GM21619 (cell line): ENCODE measurements around the gene ZNF835.
"Not testable (repeated sequence)": the region's sequence is repeated elsewhere in the genome, so short reads cannot be mapped to it uniquely, and the experiment has no call there.

Experiments used
- ATAC-seq: cut with Tn5 transposase; IDR thresholded peaks from one replicate; pipeline ENCODE4 v1.9.1; 2021; ENCODE audit not compliant: unreplicated experiment

ZNF835 gene

GRCh38 chr19:56671613-56671994, at the start of gene ZNF835:
ZNF835 (minus strand) TSS chr19:56671757; CDS start chr19:56665198, 6,559 bp downstream.
- no peak for ATAC-seq

DNA sequence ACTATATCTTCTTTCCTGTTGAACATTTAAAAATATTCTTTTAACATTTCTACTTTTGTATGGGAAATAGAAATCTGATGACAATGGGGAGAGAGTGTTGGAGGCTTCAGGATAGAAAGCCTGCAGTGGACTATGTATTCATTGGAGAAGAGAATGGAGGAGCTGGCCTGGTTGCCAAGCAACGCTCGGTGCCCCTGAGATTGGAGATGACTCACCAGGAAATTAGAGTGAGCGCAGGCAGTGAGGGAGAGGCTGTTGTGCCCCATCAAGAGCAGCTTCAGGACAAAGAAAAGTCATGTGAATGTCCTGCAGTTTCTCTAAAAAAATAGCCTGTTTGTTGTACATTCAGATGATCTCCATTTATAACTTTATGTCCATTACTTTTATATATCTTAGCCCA, 48.7 kb upstream of the ZNF835 start:
- no peak for ATAC-seq

DNA sequence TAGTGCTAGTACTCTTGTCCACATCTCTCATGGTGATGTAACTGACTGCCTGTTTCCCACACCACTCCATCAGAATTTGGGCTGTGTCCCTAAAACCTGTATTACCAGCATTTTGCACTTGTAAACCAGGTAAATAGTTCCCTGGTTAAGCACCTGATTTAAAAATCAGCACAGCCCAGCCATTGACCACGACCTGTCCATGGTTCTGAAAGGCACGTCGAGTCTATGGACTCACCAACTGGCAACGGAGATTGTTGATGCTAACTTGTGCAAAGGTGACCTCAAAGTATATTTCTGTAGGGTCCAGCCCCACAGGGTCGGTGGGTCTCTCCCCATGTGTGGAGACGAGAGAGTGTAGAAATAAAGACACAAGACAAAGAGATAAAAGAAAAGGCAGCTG, 46.7 kb upstream of the ZNF835 start:
- ATAC-seq = no peak

- no peak for ATAC-seq
Observed at GRCh38 chr19:56712611-56713276, 41.2 kb upstream of the ZNF835 start.

GRCh38 chr19:56710437-56710836, 38.9 kb upstream of the ZNF835 start:
- ATAC-seq = no peak

DNA sequence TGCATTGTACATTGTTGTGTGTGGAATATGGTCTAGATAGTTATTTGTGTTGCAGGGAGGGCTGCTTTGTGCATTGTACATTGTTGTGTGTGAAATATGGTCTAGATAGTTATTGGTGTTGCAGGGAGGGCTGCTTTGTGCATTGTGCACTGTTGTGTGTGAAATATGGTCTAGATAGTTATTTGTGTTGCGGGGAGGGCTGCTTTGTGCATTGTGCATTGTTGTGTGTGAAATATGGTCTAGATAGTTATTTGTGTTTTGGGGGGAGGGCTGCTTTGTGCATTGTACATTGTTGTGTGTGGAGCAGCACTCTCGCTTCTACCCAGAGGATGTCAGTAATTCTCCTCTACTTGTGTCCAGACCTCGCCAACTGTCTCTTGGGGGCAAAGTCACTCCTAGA, 36.3 kb upstream of the ZNF835 start:
- ATAC-seq = no peak

- ATAC-seq = no peak
Observed at GRCh38 chr19:56705939-56706338, 34.4 kb upstream of the ZNF835 start.

DNA sequence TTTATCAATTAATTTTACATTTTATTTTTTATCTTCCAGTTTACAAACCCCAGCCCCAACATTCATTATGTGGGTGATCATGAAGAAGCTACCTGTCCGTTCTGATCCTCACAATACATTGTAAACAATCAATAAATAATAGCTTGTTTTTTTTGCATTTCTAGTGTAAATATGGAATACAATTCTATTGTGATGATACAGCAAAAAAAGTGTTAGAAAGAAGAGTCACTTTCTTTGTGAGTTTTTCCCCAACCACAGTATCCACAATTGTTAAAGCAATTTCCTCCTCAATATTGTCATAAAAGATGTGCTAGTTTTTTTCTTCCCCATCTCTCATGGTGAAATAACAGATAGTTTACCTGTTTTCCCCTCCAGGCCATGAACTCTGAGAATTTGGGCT, 30.3 kb upstream of the ZNF835 start:
- ATAC-seq = no peak

DNA sequence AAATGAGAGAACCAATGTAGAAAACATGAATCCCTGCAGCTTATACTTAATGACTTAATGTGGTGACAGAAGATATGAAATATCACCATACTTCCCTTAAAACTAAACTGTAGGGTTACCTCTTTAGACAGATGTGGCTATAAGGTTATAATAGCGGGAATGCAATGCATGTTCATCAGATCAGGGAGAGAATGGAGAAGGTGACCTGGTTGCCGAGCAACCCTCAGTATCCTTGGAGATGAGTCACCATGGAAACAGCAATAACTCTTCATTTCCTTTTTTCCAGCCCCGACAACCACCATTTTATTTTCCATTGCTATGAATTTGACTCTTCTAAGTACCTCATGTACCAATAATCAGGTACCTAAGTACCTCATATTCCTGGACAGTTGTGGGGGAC, 28.0 kb upstream of the ZNF835 start:
- no peak for ATAC-seq

DNA sequence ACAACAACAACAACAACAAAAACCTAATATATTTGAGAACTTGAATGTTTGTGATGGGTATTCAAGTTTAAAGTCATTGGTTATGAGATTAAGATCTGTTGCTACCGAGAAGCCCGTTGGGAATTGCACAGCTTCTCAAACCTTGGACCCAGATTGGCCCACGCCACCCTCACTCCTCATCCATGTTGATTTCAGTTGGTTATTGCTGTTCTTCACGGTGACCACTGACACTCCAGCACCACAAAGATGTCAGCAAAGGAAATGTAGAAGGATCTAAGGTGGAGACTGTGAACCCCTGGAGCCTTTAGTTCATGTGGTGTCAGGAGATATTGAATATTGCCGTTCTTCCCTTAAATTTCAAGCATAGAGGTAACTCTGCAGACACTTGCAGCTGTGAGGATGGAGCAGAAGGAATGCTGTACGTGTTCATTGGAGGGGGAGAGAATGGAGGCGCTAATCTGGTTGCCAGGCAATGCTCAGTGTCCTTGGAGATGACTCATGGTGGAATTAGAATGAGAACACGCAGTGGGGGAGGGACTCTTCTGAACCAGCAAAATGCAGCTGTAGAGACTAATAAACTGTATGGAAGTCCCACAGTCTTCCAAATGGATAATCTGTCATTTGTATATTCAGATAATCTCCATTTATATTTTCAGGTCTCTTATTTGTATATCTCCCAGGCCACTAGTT, 20.8 kb upstream of the ZNF835 start:
- ATAC-seq = no peak

- no peak for ATAC-seq
Observed at GRCh38 chr19:56690670-56691069, 19.1 kb upstream of the ZNF835 start.

DNA sequence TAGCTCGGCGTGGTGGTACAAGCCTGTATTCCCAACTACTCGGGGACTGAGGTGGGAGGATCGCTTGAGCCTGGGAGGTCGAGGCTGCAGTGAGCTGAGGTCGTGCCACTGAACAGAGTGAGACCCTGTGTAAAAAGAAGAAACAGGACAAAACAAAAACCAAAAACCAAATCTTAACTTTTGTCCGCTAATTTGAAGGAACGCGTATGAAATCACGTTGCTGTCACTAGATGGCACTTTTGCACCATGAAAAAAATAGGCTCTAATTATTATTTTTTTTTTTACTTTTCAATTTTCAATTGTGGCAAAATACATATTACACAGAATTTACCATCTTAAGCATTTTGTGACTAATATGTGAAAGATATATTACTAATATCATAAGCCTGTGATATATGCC, 17.6 kb upstream of the ZNF835 start:
- ATAC-seq = no peak

DNA sequence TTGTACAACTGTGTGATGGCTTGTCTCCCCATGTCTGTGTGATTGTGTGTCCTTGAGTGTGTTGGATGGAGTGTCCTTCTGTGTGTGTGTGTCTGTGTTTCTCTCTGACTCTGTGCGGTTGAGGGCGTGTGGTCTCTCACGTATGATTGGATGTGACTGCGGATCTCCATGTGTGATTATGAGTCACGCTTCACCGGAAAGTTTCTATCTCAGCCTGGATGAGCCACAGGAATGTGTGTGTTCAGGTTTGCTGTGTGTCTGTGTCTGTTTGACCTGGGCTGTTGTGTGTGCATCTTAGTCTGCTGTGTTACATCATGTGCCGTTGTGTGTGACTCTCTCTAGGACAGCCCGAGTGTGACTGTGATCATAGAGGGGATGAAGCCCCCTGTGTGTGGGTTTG, 15.5 kb upstream of the ZNF835 start:
- no peak for ATAC-seq

GRCh38 chr19:56683116-56683515, 11.6 kb upstream of the ZNF835 start:
- no peak for ATAC-seq

GRCh38 chr19:56681702-56682101, 10.1 kb upstream of the ZNF835 start:
- no peak for ATAC-seq

DNA sequence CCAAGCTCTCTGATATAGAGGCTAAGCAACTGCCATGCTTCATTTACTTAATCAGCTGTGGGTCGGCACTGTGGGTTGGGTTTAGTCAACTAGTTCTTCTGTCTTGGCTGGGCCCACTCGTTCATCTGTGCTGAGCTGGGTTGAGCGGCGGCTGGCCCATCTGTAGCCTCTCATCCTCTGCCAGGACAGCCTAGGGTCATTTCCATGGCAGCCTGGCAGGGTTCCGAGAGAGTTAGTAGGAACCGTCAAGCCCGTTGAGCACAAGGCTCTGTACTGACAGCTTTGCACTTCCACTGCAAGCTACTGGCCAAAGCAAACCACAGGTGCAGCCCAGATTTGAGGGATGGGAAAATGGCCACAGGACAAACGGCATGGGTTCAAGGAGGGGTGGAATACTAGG, 6.6 kb upstream of the ZNF835 start:
- ATAC-seq = no peak

- not testable (repeated sequence) for ATAC-seq
Observed at GRCh38 chr19:56672610-56673009, 1.1 kb upstream of the ZNF835 start.

- ATAC-seq = no peak
Observed at GRCh38 chr19:56670961-56671612, 470 bp downstream of the ZNF835 start.

DNA sequence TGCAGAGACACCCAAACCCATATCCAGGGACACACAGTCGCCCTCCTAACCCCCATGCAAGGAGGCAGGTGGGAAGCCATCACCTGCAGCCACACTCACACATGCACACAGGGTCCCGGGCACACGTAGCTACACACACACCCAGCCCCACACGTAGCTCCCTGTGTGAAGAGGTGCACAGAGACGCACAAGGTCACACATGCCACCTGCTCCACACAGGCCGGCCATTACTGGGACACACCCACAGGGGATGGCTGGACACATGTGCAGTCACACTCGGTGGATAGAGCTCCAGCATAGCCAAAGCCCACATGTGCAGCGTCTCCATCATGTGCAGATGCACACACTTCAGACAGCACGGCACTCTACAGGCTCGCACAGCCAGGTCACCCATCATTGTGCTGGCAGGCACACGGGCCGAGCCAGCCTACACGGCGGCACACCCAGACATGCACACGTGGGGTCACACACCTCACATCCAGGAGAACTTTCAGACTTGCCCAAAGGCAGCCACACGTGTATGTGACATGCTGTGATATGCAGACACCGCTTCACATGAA, 1.1 kb downstream of the ZNF835 start:
- ATAC-seq = no peak

DNA sequence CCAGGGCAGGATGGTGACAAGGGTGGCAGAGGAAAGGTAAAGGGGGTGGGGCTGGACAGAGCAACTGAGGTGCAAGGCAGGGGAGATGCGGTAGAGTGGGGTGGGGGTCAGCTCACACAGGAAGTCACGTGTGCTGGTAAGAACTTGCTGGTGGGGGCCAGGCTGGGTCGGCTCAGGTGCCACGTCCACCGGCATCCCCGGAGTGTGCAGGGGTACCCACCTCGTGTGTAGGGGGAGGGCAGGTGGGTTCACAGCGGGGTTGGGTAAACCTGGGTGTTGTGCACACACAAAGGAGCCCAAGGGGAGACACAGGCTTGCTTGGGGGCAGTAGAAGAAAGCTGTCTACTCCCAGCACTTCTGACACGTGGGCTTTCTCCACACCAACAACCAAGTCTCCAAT, 2.9 kb downstream of the ZNF835 start:
- ATAC-seq = no peak

DNA sequence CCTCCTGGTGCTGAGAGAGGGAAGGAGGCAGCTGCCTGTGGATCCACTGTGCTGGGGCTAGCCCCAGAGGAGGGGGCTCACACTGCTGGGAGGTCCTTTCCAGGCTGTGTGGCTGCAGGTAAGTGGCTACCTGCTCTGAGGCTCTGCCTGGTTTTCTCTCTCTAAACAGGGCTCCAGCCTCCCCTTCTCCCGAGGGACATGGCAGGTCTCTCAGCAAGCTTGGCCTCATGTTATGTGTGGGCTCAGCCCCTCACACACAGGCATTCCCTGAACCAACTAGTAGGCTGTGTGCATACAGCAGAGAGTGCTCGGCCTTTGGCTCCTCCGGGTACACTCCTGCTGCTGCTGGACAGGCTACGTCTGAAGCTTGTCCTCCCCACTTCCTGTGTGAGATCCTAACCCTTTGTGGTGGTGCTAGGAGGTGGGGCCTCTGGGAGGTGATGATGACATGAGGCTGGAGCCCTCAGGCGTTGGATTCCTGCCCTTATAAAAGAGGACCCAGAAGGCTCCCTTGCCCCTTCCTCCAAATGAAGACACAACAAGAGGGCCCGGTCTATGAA, 4.2 kb downstream of the ZNF835 start:
- no peak for ATAC-seq

- no peak for ATAC-seq
Observed at GRCh38 chr19:56664511-56664910, 7.0 kb downstream of the ZNF835 start.
